GM18526 (cell line): ENCODE data around the gene ZDHHC4.

Experiments used
- POLR2A ChIP-seq: IDR thresholded peaks from 3 replicates; pipeline ENCODE4 v1.6.1; 2011; ENCODE audit not compliant: insufficient read length; ENCODE audit errors: extremely low read depth

The ZDHHC4 gene

GRCh38 chr7:6636741-6637543 lies 59.7 kb downstream of the ZDHHC4 start, which contains the start of gene ZNF316:
Gene ZNF316 (plus strand): TSS chr7:6637318. CDS start chr7:6642410, 5,092 bp downstream.
- peak; percentile 70 for TF ChIP-seq POLR2A

- no peak for TF ChIP-seq POLR2A
Measured at GRCh38 chr7:6637544-6638229, 60.4 kb downstream of the ZDHHC4 start.
